Stimulated activated CD8-positive, alpha-beta memory T cell treated with anti-CD3 and anti-CD28 coated beads, Interleukin-7, amount 100 ng/mL, for 4 hours (primary cell): ENCODE results near the gene IFI30.

Experiments
- DNase-seq, 2 donors: peaks; one replicate each; pipeline ENCODE4 v3.0.0-alpha.2; 2020; ENCODE audit warnings: low read depth in 2 of 2

IFI30 gene

DNA sequence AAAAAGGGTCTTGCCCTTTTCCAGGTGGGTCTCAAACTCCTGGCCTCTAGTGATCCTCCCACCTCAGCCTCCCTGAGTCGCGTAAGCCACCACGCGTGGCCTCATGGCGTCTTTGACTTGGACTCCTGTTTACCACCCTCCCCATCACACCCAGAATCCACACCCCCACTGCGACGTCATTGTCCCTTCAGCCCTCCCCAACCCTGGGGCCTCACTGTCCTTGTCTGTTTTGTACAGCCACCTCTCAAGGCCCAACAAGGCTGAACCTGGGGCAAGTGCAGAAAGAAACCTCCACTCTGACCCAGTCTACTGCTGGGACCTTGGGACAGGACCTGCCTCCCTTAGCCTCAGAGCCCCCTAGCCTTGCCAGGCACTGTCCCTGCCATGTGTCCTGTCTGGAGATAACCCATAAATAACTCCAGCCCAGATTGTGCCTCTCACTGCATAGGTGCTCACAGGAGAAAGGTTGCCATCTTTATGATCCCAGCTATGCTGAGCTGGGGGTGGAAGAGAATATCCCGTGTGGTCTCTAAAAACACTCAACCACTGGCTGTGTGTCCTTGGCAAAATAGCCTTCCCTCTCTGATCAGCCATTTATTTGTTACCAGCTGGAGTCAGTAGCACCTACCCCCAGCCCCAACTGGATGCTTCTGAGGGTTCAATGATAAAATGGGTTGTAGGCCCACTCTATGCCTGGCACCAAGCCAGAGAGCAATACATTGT lies 1.8 kb upstream of the IFI30 start:
- DNase-seq, result no peak

DNA sequence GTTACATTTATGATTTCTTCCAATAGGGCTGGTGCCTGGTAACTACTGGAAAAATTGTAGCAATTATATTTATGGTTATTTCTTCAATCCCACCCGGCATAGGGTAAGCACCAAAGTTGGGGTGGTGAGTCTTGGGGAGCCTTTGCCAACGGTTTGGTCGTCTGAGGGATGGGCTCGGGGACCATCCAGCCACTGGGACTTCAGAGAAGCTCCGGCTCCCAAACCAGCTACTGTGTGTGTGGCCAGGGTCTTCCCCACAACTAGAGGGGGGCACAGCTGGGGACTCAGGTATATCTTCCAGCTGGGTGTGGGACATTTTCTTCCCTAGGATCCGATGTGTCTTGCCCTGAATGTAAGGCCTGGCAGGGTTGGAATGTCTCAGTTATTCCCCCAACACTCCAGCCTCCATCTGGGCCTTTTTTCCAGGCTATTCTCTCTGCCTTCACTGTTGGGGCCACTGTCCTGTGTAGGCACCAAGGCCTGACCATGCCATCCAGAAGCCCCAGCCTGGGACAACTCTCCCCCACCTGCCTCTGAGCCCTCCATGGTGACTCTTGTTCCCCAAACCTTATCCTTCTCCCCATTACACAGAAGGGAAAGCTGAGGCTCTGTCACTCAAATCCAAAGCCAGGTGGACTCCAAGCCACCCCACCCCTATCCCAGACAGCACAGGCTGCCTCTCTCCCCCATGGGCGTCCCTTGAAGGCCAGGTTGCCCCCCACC lies 1.1 kb upstream of the IFI30 start:
- no peak for DNase-seq

DNA sequence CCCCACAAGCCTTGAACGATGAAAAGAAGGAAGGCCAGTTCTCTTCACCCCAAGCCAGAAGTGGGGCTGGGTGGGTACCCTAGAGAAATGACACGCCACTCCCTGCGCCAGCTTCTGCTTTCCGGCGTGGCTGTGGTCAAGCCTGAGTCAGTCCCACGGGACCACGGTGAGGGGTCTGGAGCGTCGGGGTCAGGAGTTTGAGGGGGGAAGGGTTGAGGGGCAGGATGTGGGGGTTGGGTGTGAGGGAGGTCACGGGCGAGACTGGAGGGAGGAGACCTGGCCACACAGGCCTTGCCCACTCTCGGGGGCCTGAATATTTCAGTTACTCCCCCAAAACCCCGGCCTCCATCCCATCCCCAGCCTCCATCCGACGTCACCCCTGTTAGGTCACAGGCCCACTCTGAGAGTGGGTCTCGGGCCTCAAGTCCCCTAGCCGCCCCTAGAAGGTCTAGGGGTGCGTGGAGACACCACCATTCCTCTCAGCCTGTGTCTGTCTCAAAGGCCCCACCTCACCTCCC lies 500 bp upstream of the IFI30 start:
- no peak for DNase-seq

DNA sequence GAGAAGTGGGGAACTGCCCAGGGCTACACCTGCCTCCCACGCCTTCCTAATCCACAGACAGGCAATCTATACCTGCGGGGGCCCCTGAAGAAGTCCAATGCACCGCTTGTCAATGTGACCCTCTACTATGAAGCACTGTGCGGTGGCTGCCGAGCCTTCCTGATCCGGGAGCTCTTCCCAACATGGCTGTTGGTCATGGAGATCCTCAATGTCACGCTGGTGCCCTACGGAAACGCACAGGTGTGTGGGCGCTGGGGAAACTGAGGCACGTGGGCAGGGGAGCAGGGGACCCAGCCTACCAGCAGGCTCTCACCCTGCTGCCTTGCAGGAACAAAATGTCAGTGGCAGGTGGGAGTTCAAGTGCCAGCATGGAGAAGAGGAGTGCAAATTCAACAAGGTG lies 1.4 kb downstream of the IFI30 start:
- DNase-seq, result no peak

DNA sequence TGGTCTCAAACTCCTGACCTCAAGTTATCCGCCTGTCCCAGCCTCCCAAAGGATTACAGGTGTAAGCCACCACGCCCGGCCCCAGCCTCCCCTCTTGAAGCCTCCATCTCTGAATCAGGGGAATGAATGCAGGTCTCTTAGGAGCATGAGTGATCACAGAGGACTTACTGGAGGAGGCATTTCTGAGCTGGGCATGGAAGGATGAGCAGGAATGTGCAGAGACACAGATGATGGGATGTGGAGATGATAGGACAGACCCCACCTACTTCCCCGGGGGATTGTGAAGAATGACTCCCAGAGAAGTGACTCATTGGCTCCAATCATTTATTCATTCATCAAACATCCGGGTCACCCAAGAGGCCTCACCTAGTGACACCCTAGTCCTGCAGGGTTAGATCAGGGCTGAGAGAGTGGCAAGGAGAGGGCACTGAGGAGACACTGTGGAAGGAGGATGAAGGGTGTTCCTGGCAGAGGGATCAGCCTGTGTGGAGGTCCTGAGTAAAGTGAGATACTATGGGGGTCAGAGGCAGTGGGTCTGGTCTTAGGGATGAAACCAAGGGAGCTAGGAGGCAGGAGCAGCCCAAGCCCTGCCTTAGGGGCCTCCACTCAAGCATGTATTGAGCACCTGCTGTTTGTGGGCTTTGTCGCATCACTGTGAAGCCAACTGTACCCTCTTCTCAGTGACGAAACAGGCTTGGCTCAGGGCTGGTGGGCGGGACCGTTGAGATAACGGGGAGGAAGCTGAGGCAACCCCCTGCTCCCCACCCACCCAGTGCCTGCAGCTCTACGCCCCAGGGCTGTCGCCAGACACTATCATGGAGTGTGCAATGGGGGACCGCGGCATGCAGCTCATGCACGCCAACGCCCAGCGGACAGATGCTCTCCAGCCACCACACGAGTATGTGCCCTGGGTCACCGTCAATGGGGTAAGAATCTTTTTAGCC lies 3.0 kb downstream of the IFI30 start:
- no peak for DNase-seq

DNA sequence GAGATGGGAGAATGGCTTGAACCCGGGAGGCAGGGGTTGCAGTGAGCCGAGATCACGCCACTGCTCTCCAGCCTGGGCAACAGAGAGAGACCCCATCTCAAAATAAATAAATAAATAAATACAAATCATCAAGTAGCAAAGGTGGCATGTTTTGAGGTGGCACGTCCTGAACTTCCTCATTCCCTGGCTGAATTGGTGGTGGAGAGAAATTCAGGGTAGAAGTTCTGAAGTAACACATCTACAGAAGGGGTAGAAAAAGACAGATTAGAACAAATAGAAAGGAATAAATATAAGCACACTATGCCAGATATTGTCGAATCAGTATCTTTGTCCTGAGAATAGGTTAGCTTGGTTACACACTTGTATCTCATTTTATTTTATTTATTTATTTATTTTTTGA lies 6.3 kb downstream of the IFI30 start:
- no peak for DNase-seq

DNA sequence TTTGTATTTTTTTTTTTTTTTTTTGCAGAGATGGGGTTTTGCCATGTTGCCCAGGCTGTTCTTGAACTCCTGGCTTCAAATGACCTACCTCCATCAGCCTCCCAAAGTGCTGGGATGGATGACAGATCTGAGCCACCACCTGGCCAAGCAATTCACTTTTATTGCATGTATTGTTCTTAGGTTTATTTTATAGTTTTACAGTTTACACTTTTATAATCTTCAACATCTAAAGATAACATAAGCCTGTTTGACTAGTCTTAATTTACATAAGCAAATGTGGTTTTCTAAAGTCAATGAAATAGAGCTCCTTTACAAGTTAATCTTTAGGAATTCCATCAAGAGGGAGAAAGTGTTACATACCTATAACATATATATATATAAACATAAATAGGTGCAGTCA lies 9.9 kb downstream of the IFI30 start:
- DNase-seq, result no peak

DNA sequence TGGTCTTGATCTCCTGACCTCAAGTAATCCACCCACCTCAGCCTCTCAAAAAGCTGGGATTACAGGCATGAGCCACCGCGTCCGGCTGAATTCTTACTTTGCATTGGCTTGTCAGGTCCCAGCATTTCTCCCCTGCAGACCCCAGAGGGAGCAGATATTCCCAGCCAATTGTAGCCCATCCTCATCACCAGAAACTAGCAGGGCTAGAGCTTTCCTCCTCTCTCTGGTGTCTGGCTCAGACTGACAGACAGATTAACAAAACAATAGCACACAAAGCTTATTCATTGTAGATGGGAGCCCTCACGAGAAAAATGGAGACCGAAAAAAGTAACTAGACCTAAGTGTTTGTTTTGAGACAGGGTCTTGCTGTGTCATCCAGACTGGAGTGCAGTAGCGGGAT lies 11.9 kb downstream of the IFI30 start:
- DNase-seq, result no peak

DNA sequence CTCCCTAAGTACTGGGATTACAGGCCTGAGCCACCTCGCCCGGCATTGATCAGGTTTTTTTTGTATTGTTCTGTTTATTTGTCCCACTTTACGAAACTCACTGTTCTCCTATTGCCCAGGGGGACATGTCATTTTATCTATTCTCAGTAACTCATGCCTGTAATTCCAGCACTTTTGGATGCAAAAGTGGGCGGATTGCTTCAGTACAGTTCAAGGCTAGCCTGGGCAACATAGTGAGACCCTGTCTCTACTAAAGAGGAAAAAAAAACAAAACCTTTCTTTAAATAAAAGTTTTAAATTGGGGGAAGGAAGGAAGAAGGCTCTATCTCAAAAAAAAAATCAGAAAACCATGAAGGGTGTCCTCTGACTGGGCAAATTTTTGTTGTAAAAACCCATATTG lies 16.7 kb downstream of the IFI30 start:
- DNase-seq, result no peak

DNA sequence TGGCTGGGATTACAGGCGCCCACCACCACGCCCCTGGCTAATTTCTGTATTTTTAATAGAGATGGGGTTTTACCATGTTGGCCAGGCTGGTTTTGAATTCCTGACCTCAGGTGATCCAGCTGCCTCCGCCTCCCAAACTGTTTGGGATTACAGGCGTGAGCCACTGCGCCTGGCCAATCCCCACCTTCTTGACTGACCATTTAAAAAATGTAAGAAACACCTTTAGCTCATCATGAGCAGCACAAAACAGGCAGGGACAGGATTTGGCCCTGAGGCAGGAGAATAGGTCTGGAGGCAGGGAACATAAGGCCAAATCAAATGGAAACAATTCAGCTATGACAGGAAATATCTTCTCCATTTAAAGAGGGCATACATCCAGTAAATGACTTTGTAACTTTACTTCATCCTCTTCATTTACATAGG lies 18.0 kb downstream of the IFI30 start:
- DNase-seq, result no peak

DNA sequence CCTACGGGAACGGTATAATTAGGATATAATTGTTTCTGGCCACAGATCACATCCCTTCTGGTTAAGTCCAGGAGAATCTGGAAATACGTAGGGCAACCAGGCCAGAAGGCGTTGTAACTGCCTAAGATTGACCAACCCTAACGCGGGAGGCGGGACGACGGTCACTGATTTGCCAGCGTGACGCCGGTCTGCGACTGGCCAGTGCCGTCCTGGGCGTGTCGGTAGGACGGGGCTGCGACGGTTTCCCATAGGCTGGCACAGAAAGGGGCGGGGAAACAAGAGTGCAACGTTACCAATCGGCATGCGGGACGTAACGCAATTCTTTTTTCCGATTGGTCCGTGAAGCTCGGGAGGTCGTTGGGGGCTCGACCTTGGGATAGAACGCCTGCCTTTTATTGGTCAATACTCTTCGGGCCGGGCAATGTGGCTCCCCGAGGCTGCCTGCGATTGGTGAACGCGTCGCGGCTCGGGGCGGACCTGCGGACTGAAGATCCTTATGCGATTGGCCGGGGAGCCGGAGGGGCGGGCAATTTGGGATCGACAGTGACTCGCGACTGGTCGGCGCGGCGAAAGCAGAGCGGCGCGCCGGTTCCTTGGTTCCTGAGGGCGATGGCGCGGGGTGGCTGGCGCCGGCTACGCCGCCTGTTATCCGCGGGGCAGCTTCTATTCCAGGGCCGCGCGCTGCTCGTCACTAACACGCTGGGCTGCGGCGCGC lies 19.2 kb downstream of the IFI30 start, which contains the start of gene MPV17L2:
MPV17L2 (plus strand) TSS at position 546 of the 715 bp plus-strand sequence; CDS start at position 610, 64 bp downstream.
- DNase-seq, result peak; percentile 98

DNA sequence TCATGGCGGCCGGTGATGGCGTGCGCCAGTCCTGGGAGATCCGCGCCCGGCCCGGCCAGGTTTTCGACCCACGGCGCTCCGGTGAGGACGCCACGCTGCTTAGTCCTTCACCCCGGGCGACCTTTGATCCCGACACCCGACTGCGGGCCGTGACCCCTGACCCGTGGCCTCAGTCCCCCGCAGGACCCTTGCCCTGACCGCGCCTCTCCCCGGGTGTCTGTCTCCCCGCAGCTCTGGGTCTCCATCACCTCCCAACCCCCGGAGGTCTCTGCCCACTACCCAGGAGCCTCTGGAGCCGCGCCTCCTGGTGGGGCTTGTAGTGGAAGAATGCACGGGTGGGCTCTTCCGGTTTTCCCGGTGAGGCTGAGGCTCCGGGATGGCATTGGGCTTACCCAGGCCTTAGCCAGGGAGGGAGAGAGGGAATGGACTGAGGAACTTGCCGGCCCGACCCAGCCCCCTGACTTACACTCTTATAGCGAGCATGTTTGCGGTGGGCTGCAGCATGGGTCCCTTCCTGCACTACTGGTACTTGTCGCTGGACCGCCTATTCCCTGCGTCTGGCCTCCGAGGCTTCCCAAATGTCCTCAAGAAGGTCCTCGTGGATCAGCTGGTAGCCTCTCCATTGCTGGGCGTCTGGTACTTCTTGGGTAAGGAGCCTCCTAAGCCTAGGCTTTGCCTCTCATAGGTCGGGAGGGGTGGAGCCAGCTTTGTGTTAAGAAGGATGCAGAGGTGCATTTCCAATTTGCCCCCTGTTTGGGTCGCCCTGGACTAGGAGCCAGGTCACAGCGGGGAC lies 20.0 kb downstream of the IFI30 start:
- no peak for DNase-seq

DNA sequence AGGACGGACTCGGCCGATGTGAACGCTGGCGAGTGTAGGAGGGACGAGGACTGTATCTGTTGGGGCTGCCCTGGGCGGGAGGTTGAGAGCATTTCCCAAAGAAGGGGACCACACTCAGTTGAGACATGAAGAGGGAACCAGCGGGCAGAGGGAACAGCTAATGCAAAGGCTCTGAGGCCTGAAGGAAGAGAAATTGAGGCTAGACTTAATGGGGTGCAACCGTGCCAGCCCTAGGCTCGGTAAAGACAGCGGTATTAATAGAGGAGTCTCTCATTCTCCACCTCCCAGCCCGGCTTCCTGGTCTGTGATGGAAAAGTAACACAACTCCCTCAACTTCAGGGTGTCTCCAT lies 20.5 kb downstream of the IFI30 start:
- no peak for DNase-seq

DNA sequence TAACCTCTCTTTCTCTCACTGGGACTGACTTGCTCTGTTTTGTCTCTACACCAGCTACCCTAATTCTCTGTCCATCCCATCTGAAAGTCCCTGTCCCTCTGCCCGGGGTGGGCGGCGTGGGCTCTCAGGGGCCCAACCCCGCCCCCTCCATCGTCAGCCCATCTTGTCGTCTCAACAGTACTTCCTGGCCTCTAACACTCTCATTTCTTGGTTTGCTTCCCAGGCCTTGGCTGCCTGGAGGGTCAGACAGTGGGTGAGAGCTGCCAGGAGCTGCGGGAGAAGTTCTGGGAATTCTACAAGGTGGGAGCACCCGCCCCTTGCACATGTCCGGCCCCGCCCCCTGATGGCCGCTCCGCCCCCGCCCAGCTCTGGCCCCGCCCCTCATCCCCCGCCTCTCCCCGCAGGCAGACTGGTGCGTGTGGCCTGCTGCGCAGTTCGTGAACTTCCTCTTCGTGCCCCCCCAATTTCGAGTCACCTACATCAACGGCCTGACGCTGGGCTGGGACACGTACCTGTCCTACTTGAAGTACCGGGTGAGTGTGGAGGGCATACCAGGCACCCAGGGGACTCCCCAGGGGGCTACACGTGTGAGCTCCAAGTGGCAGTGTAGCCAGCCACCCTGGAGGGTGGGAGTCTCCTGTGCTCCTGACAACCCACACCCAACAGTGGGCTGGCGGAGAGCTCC lies 21.1 kb downstream of the IFI30 start:
- no peak for DNase-seq

DNA sequence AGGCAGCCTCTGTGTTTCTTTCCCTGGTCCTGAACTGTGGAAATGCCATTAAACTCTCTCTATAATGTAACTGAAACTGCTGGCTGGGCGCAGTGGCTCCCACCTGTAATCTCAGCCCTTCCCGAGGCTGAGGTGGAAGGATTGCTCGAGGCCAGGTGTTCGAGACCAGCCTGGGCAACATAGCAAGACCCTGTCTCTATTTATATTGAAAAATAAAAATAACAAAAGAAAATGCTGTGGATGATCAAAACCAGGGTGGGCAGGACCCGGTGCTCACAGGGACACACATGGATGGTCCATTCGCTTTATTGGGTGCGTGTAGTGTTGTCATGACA lies 22.9 kb downstream of the IFI30 start:
- no peak for DNase-seq

DNA sequence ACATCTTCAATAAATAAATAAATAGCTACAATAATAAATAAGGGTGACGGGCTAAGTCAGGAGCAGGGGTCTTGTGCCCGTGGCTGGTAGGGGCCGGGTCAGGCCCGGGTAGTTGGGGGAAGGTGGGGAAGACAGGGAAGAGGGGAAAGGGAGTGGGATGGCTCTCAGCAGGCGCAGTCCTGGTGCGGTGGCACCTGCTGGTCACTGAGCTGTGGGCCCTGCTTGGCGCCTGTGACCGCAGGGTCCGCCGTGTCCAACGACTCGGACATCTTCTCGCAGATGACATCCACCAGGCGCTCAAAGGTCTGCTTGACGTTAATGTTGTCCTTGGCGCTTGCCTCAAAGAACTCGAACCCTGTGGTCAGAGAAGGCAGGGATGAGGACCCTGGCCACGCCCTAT lies 23.7 kb downstream of the IFI30 start:
- DNase-seq, result no peak

DNA sequence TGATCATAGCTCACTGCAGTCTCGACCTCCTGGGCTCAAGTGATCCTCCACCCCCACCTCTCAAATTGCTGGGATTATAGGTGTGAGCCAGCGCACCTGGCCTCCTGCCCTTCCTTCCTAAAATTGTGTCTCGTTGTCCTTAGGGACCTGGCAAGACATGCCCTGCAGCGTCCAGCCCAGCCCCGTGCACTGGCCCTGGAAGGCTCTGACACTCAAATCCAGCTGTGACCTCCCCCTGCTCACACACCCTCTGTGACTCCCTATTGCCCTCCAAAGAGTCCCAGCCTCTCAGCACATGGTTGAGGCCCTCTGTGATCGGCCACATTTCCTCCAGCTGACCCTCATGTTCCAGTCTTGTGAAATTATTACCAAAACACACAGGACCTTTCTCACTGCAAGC lies 24.3 kb downstream of the IFI30 start:
- no peak for DNase-seq

DNA sequence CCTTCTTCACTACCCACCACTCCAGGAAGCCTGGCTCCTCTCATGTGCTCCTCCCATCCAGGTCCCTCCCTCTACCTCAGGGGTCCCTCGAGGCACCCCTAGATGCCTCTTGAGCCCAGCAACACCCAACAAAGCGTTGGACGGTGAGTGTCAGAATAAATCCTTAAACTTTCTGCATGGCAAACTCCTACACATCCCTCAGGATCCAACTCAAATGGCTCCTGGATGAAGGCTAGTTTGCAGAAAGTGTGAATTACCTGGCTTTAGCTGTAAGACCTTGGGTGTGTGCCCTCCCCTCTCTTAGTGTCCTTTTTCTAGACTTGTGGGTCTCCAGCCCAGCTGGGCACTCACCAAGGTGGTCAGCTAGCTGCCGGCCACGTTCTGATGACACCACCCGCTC lies 24.8 kb downstream of the IFI30 start:
- no peak for DNase-seq

DNA sequence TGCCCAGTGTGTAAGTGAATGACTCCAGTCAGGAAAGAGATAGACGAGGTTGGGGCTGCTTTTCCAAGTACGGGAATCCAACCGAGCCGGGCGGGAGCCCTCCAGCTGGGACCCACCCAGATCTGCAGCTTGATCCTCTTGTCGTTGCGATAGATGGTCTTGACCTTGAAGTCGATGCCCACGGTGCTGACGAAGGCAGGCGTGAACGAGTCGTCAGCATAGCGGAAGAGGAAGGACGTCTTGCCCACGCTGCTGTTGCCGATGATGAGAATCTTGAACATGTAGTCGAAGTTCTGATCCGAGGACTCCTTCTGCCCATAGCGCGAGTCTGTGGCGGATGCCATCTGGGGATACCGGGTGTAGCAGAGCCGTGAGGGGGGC lies 28.8 kb downstream of the IFI30 start:
- no peak for DNase-seq

DNA sequence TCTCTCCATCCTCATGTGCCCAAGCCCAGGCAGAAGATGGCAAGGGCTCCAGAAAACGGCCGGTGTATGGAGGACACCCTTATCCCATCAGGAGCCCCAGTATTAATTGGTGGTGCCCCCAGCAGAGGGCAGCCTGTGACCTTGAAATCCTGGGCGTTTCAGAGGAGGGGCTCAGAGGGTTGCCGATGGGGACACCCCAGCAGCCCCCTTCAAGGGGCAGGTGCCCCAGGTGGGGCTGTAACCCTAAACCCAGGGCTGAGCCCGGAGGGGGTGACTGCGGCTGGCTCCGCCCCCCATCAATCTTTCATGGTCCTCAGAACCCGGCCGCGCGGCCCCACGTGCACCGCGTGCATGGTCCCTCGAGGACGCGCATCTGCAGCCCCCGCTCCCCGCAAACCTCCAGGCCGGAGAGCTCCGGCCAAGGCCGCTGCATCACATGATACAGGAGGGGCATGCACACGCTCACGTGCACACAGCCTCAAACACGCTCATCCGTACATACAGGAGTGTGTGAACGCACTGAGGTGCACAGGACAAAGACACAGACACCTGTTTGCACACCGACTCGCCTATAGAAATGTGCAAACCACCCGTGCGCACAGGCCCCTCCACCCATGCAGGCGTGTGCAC lies 29.3 kb downstream of the IFI30 start:
- DNase-seq, result no peak
